Measurements from ENCODE around the gene PCARE. TPM values are rescaled to one million over a fixed set of nuclear protein-coding genes. Genes with fewer than 3 reads are reported as not detected.
"Not testable (repeated sequence)": the region's sequence is repeated elsewhere in the genome, so short reads cannot be mapped to it uniquely, and the experiment has no call there.

PCARE gene
- total RNA-seq, 1 donor from 2014 or later: not detected

DNA sequence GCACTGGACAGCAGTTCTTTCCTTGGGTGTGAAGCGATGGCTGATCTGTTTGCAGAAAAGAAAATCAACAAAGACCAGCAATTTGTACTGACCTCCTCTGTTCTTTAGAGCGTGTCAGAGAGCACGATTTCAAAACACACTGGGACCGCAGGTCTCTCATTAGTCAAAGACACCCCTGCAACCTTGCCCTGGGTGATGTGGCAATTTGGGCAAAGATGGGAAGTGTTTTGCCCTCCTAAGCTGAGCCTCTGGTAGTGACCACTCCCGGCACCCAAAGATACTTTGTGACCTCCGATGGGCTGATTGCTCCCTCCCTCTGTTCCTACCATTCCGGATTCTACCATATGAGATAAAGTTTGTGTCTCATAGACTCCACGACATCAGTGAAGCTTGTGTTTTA is 22.6 kb upstream of the PCARE start:
- no peak for DNase-seq (ENCODE audit: low spot score)

DNA sequence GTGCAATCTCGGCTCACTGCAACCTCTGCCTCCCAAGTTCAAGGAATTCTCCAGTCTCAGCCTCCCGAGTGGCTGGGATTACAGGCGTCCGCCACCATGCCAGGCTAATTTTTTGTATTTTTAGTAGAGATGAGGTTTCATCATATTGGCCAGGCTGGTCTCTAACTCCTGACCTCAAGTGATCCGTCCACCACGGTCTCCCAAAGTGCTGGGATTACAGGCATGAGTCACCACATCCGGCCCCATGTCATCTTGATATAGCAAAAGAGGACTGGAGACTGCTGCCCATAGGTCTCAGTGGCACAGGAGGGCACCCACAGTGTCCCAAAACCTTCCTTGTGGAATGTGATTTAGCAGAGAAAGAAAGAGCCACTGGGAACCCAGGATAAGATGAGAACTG is 16.0 kb upstream of the PCARE start:
- DNase-seq (ENCODE audit: low spot score): not testable (repeated sequence)

DNA sequence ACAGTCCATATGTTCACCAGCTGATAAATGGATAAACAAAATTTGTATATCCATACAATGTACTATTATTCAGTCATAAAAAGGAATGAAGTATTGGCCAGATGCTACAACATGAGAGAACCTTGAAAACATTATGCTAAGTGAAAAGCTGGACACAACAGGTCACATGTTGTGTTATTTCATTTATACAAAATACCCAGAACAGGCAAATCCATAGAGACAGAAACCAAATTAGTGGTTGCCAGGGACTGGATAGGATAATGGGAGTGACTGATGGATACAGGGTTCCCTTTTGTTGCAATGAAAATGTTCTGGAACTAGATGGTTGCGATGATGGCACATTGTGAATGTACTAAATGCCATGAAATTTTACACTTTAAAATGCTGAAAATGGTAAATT is 10.2 kb upstream of the PCARE start:
- no peak for DNase-seq (ENCODE audit: low spot score)

DNA sequence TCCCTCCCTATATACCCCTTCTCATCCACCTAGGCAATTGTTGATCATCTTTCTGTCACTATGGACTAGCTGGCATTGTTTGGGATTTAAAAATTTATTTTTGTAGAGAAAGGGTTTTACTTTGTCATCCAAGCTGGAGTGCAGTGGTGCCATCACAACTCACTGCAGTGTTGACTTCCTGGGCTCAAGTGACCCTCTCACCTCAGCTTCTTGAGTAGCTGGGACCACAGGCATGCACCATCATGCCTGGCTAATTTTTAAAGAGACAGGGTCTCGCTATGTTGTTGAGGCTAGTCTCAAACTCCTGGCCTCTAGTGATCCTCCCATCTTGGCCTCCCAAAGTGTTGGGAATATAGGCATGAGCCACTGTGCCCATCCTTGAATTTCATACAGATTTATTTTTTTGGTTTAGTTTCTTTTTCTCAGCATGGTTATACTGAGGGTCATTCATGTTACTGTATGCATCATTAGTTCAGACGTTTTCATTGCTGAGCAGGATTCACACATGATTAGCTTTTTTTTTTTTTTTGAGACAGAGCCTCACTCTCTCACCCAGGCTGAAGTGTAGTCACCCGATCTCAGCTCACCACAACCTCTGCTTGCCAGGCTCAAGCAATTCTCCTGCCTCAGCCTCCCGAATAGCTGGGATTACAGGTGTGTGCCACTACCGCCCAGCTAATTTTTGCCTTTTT is 8.6 kb upstream of the PCARE start:
- DNase-seq (ENCODE audit: low spot score): no peak

DNA sequence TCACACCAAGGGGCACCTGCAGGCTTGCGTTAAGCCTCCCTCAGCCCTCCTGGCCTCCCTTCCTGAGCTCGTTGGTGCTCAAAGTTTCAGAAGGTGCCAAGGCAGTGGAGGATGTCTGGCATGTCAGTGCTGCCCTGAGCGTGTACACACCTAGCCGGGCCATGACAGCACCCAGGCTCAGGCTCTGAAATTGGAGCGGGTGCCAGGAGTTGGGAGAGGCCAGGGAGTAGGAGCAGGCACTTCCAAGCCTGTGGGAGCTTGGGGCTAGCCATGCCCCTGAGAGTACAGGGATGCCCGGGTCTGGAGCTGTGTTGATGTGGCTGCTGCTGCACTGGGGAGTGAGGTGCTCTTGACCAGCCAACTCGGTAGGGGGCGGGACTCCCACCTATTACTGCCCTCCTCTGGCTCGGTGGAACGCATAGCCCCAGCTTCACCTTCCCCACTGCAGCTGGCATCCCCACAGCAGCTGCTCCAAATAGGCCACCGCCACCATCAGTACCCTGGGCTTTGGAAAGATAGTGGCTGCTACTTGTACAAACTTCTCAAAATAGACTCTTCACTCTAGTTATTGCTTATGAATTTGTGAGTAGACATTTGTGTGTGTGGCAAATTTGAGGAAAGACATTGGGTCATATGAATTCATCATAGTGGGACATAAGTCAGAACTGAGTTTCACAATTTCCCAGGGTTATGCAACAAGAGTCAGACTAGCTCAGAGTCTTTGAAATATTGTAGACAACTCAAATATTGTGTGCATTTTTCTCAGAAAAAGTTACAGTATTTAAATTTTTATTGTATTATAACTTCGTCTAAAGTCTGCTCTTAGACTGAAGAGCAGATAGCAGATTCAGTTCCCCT is 6.8 kb upstream of the PCARE start:
- no peak for DNase-seq (ENCODE audit: low spot score)

DNA sequence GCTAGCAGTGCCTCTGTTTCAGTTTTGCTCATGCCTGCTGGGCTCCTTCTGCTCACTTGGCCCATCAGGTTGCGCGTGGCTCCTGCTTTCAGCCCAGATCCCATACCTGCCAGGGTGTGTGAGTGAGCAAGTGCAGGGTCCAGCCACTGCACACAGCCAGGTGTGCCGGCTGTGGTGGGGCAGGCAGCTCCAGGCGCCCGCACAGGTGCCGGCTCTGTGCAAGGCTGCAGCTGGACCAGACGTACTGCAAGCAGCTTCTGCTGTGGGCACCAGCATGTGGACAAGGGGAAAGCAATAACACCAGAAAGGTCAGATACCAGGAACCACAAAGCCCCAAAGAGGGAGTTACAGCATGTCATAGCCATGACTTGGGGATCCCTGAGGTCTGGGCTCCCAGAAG is 5.6 kb upstream of the PCARE start:
- no peak for DNase-seq (ENCODE audit: low spot score)

DNA sequence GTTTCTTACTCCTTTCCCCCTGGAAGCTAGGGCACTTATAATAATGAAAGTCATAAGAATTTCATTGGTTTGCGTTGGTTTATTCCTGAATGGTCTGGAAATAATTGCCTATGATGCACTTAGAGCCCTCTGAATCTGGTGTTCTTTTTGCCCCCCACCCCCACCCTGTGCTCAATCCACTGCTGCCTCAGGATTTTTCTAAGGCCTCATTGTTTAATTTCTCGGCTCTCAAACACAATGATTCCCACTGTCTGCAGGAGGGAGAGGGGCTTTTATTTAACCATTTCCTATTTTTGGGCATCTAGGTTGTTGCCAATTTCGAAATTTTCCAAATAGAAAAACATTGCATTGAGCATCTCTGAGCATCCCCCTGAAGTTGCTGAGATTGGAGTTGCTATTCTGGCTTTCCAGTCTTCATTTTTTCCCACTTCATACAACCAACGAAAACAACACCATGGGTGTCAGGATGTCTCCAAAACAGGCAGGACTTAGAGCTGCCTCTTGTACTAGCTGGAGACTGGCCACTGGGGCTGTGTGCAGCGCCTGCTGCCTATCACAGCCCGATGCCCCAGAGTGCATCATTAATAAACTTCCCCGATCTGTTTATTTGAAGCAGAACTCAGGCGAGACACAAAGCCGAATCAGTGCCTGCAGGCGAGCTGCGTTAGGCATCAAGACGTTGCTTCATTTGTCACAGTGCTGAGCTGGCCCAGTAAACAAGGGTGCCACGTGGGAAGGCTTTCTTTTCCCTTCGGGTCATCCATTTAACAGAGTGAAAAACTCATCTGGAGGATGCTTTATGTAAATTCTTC is 1.8 kb upstream of the PCARE start:
- no peak for DNase-seq (ENCODE audit: low spot score)

DNA sequence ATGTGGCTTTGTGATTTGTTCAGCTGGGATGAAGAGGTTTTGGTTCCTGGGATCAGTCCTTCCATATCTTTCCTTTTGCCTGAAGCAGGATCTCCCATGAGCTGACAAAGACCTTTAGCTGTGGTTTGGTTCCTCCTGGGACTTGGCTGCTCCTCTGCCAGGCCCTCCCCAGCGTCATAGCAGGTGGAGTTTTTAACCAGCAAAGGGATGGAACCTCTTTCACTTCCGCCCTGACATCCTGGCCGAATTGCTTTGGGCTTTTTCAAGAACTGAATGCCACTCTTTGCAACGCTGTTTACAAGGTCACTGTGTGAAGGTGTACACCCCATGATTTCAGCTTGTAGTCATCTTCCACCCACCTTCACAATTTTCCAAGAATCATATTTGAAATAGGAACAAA is 390 bp downstream of the PCARE start:
- DNase-seq (ENCODE audit: low spot score): no peak

DNA sequence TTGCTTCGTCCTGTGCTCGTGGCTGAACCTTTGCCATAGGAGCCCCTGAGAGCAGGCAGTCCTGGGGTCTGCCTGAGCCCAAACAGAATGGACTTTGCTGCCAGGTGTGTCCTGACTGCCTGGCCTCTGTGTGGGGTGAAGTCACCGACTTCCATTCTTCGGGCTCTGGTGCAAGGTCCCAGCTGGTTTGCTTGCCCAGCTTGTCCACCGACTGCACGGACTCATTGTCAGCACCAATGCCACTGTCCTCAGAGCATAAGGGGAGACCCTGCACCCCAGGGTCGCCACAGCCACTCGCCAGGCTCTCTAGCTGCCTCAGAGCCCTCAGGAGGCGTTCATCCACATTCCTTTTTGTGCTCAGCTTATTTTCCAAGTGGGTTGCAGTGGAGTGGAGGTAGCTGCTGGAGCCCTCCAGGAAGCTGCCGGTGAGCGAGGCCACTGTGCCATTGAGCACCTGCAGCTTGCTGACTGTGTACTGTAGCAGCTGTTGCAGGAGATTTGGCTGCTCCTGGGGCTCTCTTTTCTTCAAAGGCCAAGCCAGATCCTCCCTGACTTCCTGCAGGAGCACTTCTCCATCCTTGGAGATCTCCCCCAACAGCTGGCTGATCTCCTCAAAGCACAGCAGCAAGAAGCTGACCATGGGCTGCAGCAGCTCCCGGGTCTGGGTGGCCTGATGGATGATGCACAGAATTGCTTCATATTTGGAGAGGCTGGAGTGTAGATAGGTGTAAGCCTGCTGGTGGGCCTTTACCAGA is 1.2 kb downstream of the PCARE start:
- no peak for DNase-seq (ENCODE audit: low spot score)

DNA sequence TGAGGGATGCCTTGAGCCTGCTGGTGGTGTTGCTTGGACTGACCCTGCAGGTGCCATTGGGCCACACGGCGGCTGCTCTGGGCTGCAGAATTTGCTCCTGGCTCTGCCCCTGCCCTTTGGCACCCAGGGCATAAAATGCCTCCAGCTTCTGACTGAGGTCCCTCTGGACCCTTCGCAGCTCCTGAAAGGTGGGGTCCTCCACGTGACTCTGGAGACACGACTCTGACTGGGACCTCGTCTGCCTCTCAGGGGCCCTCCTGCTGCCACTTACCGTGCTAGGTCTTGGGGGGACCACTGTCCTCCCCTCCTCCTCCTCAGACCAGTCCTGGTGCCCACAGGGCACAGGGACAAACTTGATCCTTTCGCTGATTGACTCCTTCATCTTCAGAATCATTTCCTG is 2.1 kb downstream of the PCARE start:
- no peak for DNase-seq (ENCODE audit: low spot score)

DNA sequence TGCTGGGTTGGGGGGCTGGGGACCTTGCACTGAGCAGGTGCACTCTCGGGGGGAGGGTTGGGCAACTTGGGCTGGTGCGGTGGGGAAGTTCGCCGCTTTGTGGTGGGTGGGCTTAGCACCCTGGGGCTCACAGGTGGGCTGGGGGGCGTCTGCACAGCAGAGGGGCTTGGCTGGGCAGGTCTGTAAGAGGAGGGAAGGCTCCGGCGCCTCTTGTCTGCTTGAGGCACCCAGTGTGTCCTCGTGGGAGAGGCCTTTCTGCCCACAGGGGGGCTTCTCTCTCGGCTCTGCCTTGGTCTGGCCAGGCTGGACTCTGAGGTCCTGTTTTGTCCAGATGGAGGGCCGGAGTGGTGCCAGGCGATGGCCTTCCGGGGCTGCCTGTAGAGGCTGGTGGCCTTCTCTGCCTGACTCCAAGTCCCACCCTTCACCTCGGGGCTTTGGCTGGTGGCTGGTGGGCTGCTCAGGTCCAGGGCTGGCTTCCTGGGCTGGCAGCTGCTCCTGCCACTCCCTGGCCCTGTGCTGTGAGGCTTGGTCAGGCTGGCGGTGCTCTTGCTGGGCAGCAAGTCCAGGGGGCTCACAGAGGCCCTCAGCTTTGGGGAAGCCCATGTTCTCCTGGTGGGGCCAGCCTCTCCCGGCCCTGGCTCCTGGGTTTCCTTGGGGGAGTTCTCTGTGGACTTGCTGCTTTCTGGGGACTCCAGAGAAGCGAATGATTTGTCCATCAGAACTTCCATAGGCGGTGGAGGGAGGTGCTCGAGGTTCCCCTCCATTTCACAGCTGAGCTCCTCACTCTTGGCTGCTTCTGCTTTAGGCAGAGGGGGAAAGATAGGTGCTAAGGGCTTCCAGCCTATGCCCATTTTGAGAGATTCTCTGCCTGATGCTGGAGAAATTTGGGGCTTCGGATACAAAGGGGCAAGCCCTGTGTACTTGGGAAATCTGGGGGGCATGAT is 3.0 kb downstream of the PCARE start:
- DNase-seq (ENCODE audit: low spot score): no peak

DNA sequence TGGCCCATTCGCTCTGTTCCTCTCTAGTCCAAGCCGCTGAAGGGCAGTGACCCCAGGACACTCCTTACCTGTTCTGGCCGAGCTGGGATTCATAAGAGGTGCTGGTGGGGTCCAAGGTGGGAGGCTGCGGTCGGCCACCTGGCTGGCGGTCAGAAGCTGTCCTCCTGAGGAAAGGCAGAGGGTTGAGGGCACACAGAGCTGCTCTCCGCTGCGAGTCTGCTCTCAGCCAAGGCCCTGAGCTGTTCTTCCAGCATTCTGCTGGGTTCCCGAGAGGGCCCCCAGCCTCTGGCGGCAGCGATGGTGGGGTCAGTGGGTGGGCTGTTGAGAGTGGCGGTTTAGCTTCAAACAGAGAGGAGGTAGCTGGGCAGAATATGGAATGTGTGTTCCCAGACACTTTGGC is 3.8 kb downstream of the PCARE start:
- no peak for DNase-seq (ENCODE audit: low spot score)

DNA sequence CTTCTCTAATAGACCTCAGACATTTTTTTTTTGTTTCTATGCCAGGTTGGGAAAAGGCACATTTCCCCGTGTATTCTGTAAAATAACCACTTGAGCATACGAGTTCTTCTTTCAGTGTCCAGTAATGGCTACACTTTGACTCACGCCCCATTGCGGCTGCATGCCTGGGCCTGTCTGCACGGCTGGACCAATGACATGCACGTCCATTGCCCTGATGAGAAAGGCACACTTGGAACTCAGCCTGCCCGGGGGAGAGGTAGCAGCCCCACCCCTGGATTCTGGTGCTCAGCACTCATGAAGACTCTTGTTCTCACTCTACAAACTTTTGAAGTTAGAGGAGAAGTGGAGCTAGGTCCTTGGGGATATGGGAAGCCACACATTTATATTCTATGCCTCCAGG is 5.8 kb downstream of the PCARE start:
- peak; percentile 64 for DNase-seq (ENCODE audit: low spot score)

DNA sequence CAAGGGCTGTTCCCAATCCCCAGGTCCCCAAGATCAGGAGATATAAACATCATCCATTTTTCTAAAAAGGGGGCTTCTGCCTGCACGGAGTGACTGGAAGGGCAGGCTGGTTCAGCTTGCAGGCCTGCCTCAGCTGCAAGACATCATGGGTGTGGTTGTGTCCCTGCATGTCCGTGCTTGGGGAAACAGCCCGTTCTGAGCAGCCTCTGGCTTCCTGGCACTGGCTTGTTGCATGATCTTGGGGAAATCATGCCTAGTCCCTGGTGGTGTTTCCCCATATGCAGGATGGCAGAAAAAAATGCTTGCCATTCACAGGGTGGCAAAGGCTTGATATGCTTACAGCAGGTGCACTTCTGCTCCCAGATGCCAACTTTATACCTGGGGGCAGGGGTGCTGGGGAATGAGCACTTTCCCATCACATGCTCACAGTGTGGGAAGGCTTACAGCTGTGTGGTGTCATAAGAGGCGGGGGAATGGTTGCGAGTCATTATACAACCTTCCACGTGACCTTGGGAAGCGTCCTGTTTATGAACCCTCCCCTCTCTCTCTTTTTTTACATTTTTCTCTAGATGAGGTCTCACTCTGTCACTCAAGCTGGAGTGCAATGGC is 7.2 kb downstream of the PCARE start:
- DNase-seq (ENCODE audit: low spot score): peak; percentile 77

DNA sequence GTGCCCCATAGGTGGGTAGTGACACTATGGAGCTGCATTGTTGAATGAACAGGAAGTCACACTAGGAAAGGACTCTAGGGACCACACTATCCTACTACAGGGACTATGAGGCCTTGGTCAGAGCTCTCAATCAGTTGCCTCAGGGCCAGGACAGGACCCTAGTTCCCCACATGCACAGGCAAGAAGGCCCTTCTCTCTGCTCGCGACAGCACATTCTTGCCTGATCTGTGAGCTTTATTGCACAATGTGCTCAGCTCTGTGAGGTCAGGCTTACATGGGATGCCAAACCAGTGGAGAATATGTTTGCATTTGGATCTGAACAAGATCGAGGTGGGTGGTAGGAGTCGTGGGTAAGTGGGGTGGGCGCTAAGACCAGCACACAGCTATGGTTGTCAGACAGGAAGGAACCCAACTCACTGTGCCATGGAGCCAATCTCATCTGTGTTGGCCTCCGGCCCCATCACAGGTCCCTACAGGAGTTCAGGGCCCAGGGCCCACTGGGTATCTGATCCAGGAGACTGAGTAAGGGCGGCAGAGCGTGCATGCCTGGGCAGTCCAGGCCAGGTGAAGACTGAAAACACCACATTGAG is 8.0 kb downstream of the PCARE start:
- no peak for DNase-seq (ENCODE audit: low spot score)

DNA sequence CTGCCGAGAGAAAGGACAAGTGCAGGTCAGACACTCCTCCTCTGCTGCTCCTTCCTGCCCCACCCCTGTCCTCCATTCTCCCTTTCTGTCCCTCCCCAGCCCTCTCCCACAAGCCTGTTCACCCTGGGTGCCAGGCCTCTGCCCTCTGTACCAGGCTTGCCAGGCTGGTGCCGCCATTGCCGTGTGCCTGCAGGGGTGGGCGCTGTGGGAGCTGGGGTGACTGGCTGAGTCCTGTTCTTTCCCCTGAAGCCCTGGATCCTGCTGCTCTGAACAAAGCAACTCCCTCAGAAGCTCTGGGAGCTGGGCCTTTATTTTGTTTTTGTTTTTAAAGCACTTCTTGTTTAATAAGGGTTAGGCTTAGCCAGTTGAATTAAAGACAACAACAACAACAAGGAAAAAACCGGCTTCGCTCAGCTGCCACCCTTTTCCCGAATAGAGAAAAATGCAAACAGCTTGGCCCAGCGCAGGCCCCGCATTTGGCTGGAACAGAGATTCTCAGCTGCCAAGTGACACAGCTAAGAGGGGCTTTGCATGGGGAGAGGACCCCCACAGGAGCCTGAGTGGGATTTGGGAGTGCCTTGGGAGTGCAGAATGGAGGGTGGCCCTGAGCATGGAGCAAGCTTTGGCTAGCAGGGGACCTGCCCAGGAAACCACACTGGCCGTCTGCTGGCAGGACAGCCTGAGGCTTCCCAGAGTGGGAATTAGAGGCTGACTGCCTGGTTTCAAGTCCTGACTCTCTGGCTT is 9.1 kb downstream of the PCARE start:
- no peak for DNase-seq (ENCODE audit: low spot score)

DNA sequence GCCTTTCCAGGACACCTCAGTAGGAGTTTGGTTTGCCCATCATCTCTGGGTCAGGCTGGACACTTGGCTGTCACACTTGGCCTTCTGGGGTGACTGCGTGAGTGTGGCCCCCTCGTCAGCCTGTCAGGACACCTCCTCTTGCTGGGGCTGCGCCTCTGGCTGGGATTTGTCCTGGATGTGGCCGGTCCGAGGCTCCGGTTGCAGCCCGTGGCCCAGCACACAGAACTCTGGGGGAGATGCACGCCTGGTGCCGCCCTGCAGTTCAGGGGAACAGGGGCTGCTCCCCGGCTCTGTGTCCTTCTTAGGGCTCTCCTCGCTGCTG is 9.6 kb downstream of the PCARE start:
- DNase-seq (ENCODE audit: low spot score): no peak

DNA sequence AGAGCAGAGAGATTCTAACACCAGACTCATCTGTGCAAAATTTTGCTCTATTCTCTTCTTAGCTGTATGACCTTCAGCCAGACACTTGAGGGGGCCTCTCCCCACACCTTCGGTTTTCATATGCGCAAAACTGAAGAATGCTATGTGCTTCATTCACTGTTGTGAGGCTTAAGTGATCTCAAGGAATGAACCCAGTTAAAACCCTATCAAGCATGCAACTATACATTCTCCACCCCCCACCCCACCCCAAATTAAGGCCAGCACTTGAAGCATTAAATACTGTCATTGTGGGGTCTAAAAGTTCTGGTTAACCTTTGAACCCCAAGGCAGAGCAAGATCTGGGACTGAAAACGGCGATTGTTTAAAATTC is 10.0 kb downstream of the PCARE start:
- no peak for DNase-seq (ENCODE audit: low spot score)

DNA sequence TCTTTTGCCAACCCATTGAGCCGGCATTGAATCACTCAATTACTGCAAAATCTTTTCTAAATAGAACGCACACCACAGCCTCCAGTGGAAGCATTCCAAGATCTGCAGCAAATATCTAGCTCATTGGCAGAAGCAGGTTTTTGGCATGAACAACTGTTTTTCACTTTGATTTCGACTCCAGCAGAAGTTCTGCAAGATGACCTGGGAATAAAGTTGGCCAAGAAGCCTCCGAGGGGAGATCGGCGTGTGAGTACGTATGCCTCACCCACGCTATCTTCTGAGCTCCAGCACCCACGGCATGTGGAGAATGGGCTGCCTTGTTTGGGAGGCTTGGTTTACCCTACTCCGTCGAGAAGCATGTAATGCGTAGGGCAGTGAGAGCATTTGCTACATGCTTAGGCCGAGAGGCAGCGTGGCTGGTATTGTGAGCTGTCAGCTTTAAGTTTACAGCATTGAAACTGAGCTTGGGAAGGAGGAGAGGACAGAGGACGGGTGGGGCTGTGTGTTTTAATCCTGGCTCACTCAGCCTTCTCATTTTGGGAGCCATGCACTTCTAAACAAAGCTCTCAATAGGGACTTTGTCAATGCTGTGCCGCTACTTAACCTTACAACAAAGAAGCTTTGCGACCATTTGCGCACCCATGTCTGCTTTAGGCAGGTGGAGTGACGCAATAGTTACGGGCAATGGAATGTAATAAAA is 10.5 kb downstream of the PCARE start:
- DNase-seq (ENCODE audit: low spot score): no peak
